ENCODE results near the gene ZNF662. TPM values are rescaled to one million over a fixed set of nuclear protein-coding genes. Genes with fewer than 3 reads are reported as not detected.

ZNF662 gene
- total and polyA plus RNA-seq, 2 of the 13 experiments (the other 11 are each of a cell fraction or from before 2014, with no cell fraction given): not detected

DNA sequence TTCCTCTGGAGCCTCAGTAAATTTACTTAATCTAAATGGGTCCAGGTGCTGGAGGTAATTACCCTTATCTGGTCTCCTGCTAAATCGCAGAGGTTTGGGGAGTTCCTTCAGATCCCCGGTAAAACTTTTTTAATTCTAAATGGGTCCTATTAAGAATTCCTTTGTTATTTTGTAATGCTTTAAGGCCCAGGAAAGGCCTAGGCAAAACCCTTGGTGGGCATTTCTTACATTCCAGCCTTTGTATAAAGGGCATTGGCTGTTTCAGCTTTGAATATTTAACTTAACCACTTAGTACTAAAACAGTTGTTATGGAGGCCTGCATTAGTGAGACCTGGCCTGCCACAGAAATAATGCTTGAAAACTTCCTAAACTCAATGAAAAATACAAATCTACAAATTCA lies 14.9 kb upstream of the ZNF662 start:
- no peaks in the 10 kb centered on the region for H3K79me2 ChIP-seq (ENCODE audit: insufficient read depth, low read length)
- no peaks in the 10 kb centered on the region for H4K20me1 ChIP-seq (ENCODE audit: insufficient read depth, low read length)
- ChIA-PET CTCF (ENCODE audit: low intra/inter-chr PET ratio, low total read pairs) (no interaction called here), POLR2A (no interaction called here)
- H3K9ac ChIP-seq (ENCODE audit: insufficient read depth, low read depth, low read length): no peak overlapping the region
- no peak overlapping the region for H2AFZ ChIP-seq (ENCODE audit: low read length)
- no peak for FAIRE-seq
- no peak for ATAC-seq
- peaks cover 0 to 3% of the 10 kb centered on the region in 2 experiments; a peak in 1 of 5 replicates for H3K27me3 ChIP-seq (ENCODE audit: control insufficient read depth in 1 of 2, insufficient read depth in 2 of 2, low read length in 2 of 2)
- no peak overlapping the region for H3K27ac ChIP-seq (ENCODE audit: extremely low read length, insufficient read depth, low read length)
- BruUV-seq (replicated peaks): no TSS peak
- intact Hi-C loops (cut with micrococcal nuclease; ENCODE audit: unreplicated experiment): no loop called here
- no peak overlapping the region for H3K4me2 ChIP-seq (ENCODE audit: low read depth, low read length)
- no peak for TF ChIP-seq ZNF576 (CRISPR knock-in tag; IDR thresholded peaks at IDR 0.05)
- no peaks in the 10 kb centered on the region for H3K36me3 ChIP-seq (replicated peaks in 1 of 2; ENCODE audit: control insufficient read depth in 1 of 2, insufficient read depth in 2 of 2, low read length in 2 of 2)
- H3K4me1 ChIP-seq (ENCODE audit: insufficient read depth, low read length): peaks cover 22% of the 10 kb centered on the region
- no peaks in the 10 kb centered on the region for H3K9me3 ChIP-seq (ENCODE audit: low read length)
- in situ Hi-C loops (cut with HindIII; ENCODE audit: extremely low pct_ligation_motif_present, low pct_unique_long_range_greater_than_20kb): no loop called here
- H3K4me3 ChIP-seq (replicated peaks in 1 of 3; ENCODE audit: insufficient read depth in 1 of 3, low read depth in 2 of 3, low read length in 3 of 3): no peak overlapping the region
- 69% methylated on average over 2 of the region's 2 CpGs for WGBS (ENCODE audit: low lambda C conversion rate)
- DNase-seq (ENCODE audit: low spot score): no peak

DNA sequence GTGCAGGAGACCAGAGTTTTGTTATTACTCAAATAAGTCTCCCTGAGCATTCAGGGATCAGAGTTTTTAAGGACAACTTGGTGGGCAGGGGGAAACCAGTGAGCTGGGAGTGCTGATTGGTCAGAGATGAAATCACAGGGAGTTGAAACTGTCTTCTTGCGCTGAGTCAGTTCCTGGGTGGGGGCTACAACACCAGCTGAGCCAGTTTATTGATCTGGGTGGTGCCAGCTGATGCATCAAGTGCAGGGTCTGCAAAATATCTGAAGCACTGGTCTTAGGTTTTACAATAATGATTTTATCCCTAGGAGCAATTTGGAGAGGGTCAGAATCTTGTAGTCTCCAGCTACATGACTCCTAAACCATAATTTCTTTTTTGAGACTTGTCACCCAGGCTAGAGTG lies 13.8 kb upstream of the ZNF662 start:
- peaks cover 0 to 2% of the 10 kb centered on the region in 2 experiments; a peak in 1 of 5 replicates for H3K27me3 ChIP-seq (ENCODE audit: control insufficient read depth in 1 of 2, insufficient read depth in 2 of 2, low read length in 2 of 2)
- H3K79me2 ChIP-seq (ENCODE audit: insufficient read depth, low read length): no peaks in the 10 kb centered on the region
- H4K20me1 ChIP-seq (ENCODE audit: insufficient read depth, low read length): no peaks in the 10 kb centered on the region
- H3K9ac ChIP-seq (ENCODE audit: insufficient read depth, low read depth, low read length): no peak overlapping the region
- ATAC-seq (no peak), FAIRE-seq (no peak), DNase-seq (ENCODE audit: low spot score) (no peak)
- ChIA-PET CTCF (ENCODE audit: low intra/inter-chr PET ratio, low total read pairs) (no interaction called here), POLR2A (no interaction called here)
- no peak for TF ChIP-seq PCBP1 (IDR thresholded peaks at IDR 0.05; ENCODE audit: borderline replicate concordance, low read depth, low read length)
- TF ChIP-seq ZFP62 (CRISPR knock-in tag; IDR thresholded peaks at IDR 0.05): no peak
- no peak for TF ChIP-seq HNRNPK (IDR thresholded peaks at IDR 0.05; ENCODE audit: low read depth, low read length, poor library complexity, severe bottlenecking)
- TF ChIP-seq SCMH1 (CRISPR knock-in tag; IDR thresholded peaks at IDR 0.05; ENCODE audit: borderline replicate concordance): no peak
- TF ChIP-seq, protein P1, sequence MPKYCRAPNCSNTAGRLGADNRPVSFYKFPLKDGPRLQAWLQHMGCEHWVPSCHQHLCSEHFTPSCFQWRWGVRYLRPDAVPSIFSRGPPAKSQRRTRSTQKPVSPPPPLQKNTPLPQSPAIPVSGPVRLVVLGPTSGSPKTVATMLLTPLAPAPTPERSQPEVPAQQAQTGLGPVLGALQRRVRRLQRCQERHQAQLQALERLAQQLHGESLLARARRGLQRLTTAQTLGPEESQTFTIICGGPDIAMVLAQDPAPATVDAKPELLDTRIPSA (CRISPR knock-in tag; IDR thresholded peaks at IDR 0.05; ENCODE audit: borderline replicate concordance): no peak
- no peak for TF ChIP-seq ZNF709 (CRISPR knock-in tag; IDR thresholded peaks at IDR 0.05)
- no peak for TF ChIP-seq JUN (CRISPR knock-in tag; IDR thresholded peaks at IDR 0.05)
- TF ChIP-seq, protein P2, sequence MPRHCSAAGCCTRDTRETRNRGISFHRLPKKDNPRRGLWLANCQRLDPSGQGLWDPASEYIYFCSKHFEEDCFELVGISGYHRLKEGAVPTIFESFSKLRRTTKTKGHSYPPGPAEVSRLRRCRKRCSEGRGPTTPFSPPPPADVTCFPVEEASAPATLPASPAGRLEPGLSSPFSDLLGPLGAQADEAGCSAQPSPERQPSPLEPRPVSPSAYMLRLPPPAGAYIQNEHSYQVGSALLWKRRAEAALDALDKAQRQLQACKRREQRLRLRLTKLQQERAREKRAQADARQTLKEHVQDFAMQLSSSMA (CRISPR knock-in tag; IDR thresholded peaks at IDR 0.05): no peak
- TF ChIP-seq NAIF1 (CRISPR knock-in tag; IDR thresholded peaks at IDR 0.05; ENCODE audit: borderline replicate concordance): no peak
- TF ChIP-seq, protein P3, sequence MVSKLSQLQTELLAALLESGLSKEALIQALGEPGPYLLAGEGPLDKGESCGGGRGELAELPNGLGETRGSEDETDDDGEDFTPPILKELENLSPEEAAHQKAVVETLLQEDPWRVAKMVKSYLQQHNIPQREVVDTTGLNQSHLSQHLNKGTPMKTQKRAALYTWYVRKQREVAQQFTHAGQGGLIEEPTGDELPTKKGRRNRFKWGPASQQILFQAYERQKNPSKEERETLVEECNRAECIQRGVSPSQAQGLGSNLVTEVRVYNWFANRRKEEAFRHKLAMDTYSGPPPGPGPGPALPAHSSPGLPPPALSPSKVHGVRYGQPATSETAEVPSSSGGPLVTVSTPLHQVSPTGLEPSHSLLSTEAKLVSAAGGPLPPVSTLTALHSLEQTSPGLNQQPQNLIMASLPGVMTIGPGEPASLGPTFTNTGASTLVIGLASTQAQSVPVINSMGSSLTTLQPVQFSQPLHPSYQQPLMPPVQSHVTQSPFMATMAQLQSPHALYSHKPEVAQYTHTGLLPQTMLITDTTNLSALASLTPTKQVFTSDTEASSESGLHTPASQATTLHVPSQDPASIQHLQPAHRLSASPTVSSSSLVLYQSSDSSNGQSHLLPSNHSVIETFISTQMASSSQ (IDR thresholded peaks at IDR 0.05; ENCODE audit: low read depth): no peak
- TF ChIP-seq, protein P3 (CRISPR knock-in tag; IDR thresholded peaks at IDR 0.05; ENCODE audit: borderline replicate concordance): no peak
- H3K4me3 ChIP-seq (replicated peaks in 1 of 3; ENCODE audit: insufficient read depth in 1 of 3, low read depth in 2 of 3, low read length in 3 of 3): no peak overlapping the region
- H2AFZ ChIP-seq (ENCODE audit: low read length): no peak overlapping the region
- intact Hi-C loops (cut with micrococcal nuclease; ENCODE audit: unreplicated experiment): no loop called here
- no peak overlapping the region for H3K4me2 ChIP-seq (ENCODE audit: low read depth, low read length)
- H3K27ac ChIP-seq (ENCODE audit: extremely low read length, insufficient read depth, low read length): no peak overlapping the region
- in situ Hi-C loops (cut with HindIII; ENCODE audit: extremely low pct_ligation_motif_present, low pct_unique_long_range_greater_than_20kb): no loop called here
- no peaks in the 10 kb centered on the region for H3K9me3 ChIP-seq (ENCODE audit: low read length)
- WGBS (ENCODE audit: low lambda C conversion rate): no CpG with 5 or more reads among the region's 1 CpG
- BruUV-seq (replicated peaks): no TSS peak
- H3K36me3 ChIP-seq (replicated peaks in 1 of 2; ENCODE audit: control insufficient read depth in 1 of 2, insufficient read depth in 2 of 2, low read length in 2 of 2): no peaks in the 10 kb centered on the region
- peaks cover 24% of the 10 kb centered on the region for H3K4me1 ChIP-seq (ENCODE audit: insufficient read depth, low read length)
